Inflammatory macrophage (primary cell): ENCODE measurements around the gene TXNDC8.

Experiments
- DNase-seq, 2 donors: peaks; one replicate each; pipeline ENCODE4 v3.0.0-alpha.2; 2020 to 2022

The TXNDC8 gene

GRCh38 chr9:110278080-110278707 is 59.5 kb downstream of the TXNDC8 start:
- DNase-seq, result no peak

GRCh38 chr9:110276781-110277180 is 60.9 kb downstream of the TXNDC8 start:
- DNase-seq, result no peak

GRCh38 chr9:110270211-110270995 is 67.3 kb downstream of the TXNDC8 start:
- DNase-seq, result no peak

- DNase-seq, result no peak
Observed at GRCh38 chr9:110266795-110267194, 70.9 kb downstream of the TXNDC8 start.

- DNase-seq, result no peak
Observed at GRCh38 chr9:110261632-110262031, 76.0 kb downstream of the TXNDC8 start.

GRCh38 chr9:110260911-110261310 is 76.8 kb downstream of the TXNDC8 start:
- no peak for DNase-seq

- DNase-seq, result no peak
Observed at GRCh38 chr9:110259566-110259965, 78.1 kb downstream of the TXNDC8 start.

- DNase-seq, result peak; percentile 48 to 75
Observed at GRCh38 chr9:110258690-110259091, 79.0 kb downstream of the TXNDC8 start.

- peak; percentile 31 to 66 for DNase-seq
Observed at GRCh38 chr9:110257956-110258355, 79.7 kb downstream of the TXNDC8 start.

- DNase-seq, result peak; percentile 39 to 41
Observed at GRCh38 chr9:110257097-110257841, 80.4 kb downstream of the TXNDC8 start.

- peak; percentile 97 to 99 for DNase-seq
Observed at GRCh38 chr9:110256380-110257096, 81.1 kb downstream of the TXNDC8 start, which contains the start of gene TXN. Gene TXN, minus strand, starts transcription at chr9:110256507. Its CDS starts 72 bp downstream, at chr9:110256435.

- DNase-seq, result peak; percentile 27 to 60
Observed at GRCh38 chr9:110255463-110256379, 81.9 kb downstream of the TXNDC8 start.

GRCh38 chr9:110255034-110255462 is 82.6 kb downstream of the TXNDC8 start:
- no peak for DNase-seq

GRCh38 chr9:110254500-110254899 is 83.2 kb downstream of the TXNDC8 start:
- no peak for DNase-seq
